H1 (cell line): Measurements from ENCODE around the gene NSUN4. TPM values are rescaled to one million over a fixed set of nuclear protein-coding genes. Genes with fewer than 3 reads are reported as not detected.

Experiments
- CHD2 ChIP-seq: IDR thresholded peaks from 2 replicates; pipeline ENCODE4 v1.6.1; 2012; ENCODE audit warnings: low read length, improper control_type of control experiment
- SRF ChIP-seq: IDR thresholded peaks from 2 replicates; pipeline ENCODE4 v1.6.1; 2011; ENCODE audit warnings: mild to moderate bottlenecking, low read depth, low read length, moderate library complexity
- SUZ12 ChIP-seq: fragments of 200-600 bp; sonication (generic); IDR thresholded peaks from 2 replicates; pipeline ENCODE4 v1.6.1; 2012; ENCODE audit warnings: mild to moderate bottlenecking, inconsistent platforms, low read length, moderate library complexity, mixed read lengths
- polyA plus RNA-seq, 7 experiments: library from polyadenylated mRNA; depleted of rRNA in 3 of 7; stranded (reverse) in 5 of 7; unstranded in 2 of 7; fragments of >200 nt in 5 of 7; fragments of 200-250 nt in 2 of 7; gene quantifications; 1 replicate in 5 of 7; 2 replicates in 1 of 7; 4 replicates in 1 of 7; pipeline versions ENCODE4 v1.2.1 to v1.2.3, GENCODE V29; 2011 to 2013; ENCODE audit warnings: missing spikeins in 2 of 7, mixed read lengths in 2 of 7
- total RNA-seq: library from RNA; stranded (reverse); fragmentation: NEBNext Ultra II Directional; extraction: Animal tissue kit (Norgen Biotek cat#: 25700); gene quantifications from 2 replicates; pipeline ENCODE4 v1.2.1, GENCODE V29; 2021

NSUN4 gene
- total and polyA plus RNA-seq, 2 of the 8 experiments (the other 6 are each of a cell fraction or from before 2014, with no cell fraction given): 9.7 to 15.7 TPM

GRCh38 chr1:46340404-46341221, at the start of gene NSUN4 (continued):
- no peak; the same call in 1 of the 2 replicates for TF ChIP-seq SUZ12
- TF ChIP-seq CHD2: peak; percentile 38; the same call in 1 of the 2 replicates
- no peak for TF ChIP-seq SRF
